IMR-90 (cell line): ENCODE results near the gene PPP3CB. TPM values are rescaled to one million over a fixed set of nuclear protein-coding genes. Genes with fewer than 3 reads are reported as not detected.

ENCODE experiments used
- ATAC-seq: fragments of 200-7000 bp; cut with Tn5 transposase; 2 replicates; pipeline ENCODE4 v1.9.1; 2020; ENCODE audit warnings: low read depth, mild to moderate bottlenecking, moderate library complexity
- BruUV-seq: library from RNA; stranded (reverse); fragments of 400-500 nt; replicated peaks from 2 replicates; lab custom pipeline; 2021; lab: Mats Ljungman, UMichigan
- CTCF ChIA-PET: fragments of 300-600 bp; formaldehyde crosslinking; extraction: SDS; loops from one replicate; lab custom pipeline; 2021; ENCODE audit warnings: antibody characterized with exemption; lab: Yijun Ruan, JAX
- POLR2A ChIA-PET: fragments of 300-600 bp; sonication (Branson Sonifier 250); formaldehyde crosslinking; loops from one replicate; lab custom pipeline; 2022; ENCODE audit warnings: antibody characterized with exemption; ENCODE audit not compliant: unreplicated experiment; lab: Charles Lee
- DNase-seq: peaks from one replicate; pipeline ENCODE4 v3.0.0; 2013
- H2AFZ ChIP-seq: replicated peaks from 2 replicates; pipeline ENCODE3; 2013; ENCODE audit warnings: low read length, mild to moderate bottlenecking; ENCODE audit not compliant: poor library complexity
- H2AK5ac ChIP-seq: 2 replicates; pipeline ENCODE4 v1.6.1; 2013; ENCODE audit warnings: low read depth, low read length, inconsistent platforms
- H2AK9ac ChIP-seq: replicated peaks from 2 replicates; pipeline ENCODE3; 2013; ENCODE audit warnings: mild to moderate bottlenecking, low read depth, low read length, moderate library complexity; ENCODE audit not compliant: poor library complexity
- H2BK120ac ChIP-seq: 2 replicates; pipeline ENCODE4 v1.6.1; 2013; ENCODE audit warnings: low read depth, low read length, inconsistent platforms
- H2BK15ac ChIP-seq: 3 replicates; pipeline ENCODE4 v1.6.1; 2013; ENCODE audit warnings: low read depth, low read length, inconsistent platforms
- H2BK20ac ChIP-seq: 2 replicates; pipeline ENCODE4 v1.6.1; 2013; ENCODE audit warnings: low read depth, mild to moderate bottlenecking, inconsistent platforms, low read length, moderate library complexity
- H2BK5ac ChIP-seq: 2 replicates; pipeline ENCODE4 v1.6.1; 2013; ENCODE audit warnings: mild to moderate bottlenecking, low read depth, low read length, inconsistent platforms; ENCODE audit not compliant: poor library complexity, severe bottlenecking
- H3K14ac ChIP-seq: replicated peaks from 2 replicates; pipeline ENCODE4 v1.6.1; 2013; ENCODE audit warnings: low read depth, low read length, inconsistent platforms
- H3K18ac ChIP-seq: 2 replicates; pipeline ENCODE4 v1.6.1; 2013; ENCODE audit warnings: low read depth, low read length, control low read depth
- H3K23ac ChIP-seq: 2 replicates; pipeline ENCODE4 v1.6.1; 2013; ENCODE audit warnings: low read depth, low read length, inconsistent platforms
- H3K27ac ChIP-seq: 2 replicates; pipeline ENCODE4 v1.5.1; 2013; ENCODE audit warnings: mild to moderate bottlenecking, control low read depth, low read length; ENCODE audit not compliant: insufficient read depth
- H3K27me3 ChIP-seq: 2 replicates; pipeline ENCODE4 v1.6.1; 2013; ENCODE audit warnings: low read length; ENCODE audit not compliant: control insufficient read depth, insufficient read depth
- H3K36me3 ChIP-seq: 2 replicates; pipeline ENCODE4 v1.6.1; 2013; ENCODE audit warnings: low read length, mixed read lengths; ENCODE audit not compliant: control insufficient read depth, insufficient read depth
- H3K4ac ChIP-seq: 2 replicates; pipeline ENCODE4 v1.6.1; 2013; ENCODE audit warnings: low read depth, low read length, inconsistent platforms
- H3K4me1 ChIP-seq: 2 replicates; pipeline ENCODE4 v1.6.1; 2013; ENCODE audit warnings: low read length, mixed read lengths; ENCODE audit not compliant: control insufficient read depth, insufficient read depth
- H3K4me2 ChIP-seq: 2 replicates; pipeline ENCODE4 v1.6.1; 2013; ENCODE audit warnings: low read depth, mild to moderate bottlenecking, control low read depth, low read length, moderate library complexity
- H3K4me3 ChIP-seq: 2 replicates; pipeline ENCODE4 v1.5.1; 2013; ENCODE audit warnings: low read depth, mild to moderate bottlenecking, control low read depth, low read length, moderate library complexity; ENCODE audit not compliant: insufficient read depth
- H3K56ac ChIP-seq: 2 replicates; pipeline ENCODE4 v1.6.1; 2013; ENCODE audit warnings: low read length, inconsistent platforms; ENCODE audit not compliant: insufficient read depth; ENCODE audit errors: extremely low read depth
- H3K79me1 ChIP-seq, 2 experiments: 2 replicates each; pipeline ENCODE4 v1.6.1; 2013; ENCODE audit warnings: low read length in 2 of 2, inconsistent platforms in 1 of 2, low read depth in 1 of 2
- H3K9ac ChIP-seq: 2 replicates; pipeline ENCODE4 v1.6.1; 2013; ENCODE audit warnings: low read depth, low read length, control low read depth
- H3K9me1 ChIP-seq: 2 replicates; pipeline ENCODE4 v1.6.1; 2013; ENCODE audit warnings: low read length, inconsistent platforms; ENCODE audit not compliant: insufficient read depth
- H3K9me3 ChIP-seq: 2 replicates; pipeline ENCODE4 v1.6.1; 2013; ENCODE audit warnings: low read length; ENCODE audit not compliant: control insufficient read depth, insufficient read depth
- H4K20me1 ChIP-seq: 2 replicates; pipeline ENCODE4 v1.6.1; 2013; ENCODE audit warnings: low read length, inconsistent platforms; ENCODE audit not compliant: insufficient read depth
- H4K5ac ChIP-seq: 2 replicates; pipeline ENCODE4 v1.6.1; 2013; ENCODE audit warnings: mild to moderate bottlenecking, low read depth, low read length, control low read depth
- H4K8ac ChIP-seq, 2 experiments: 2 replicates each; pipeline ENCODE4 v1.6.1; 2013; ENCODE audit warnings: low read depth in 2 of 2, low read length in 2 of 2, control low read depth in 1 of 2, inconsistent platforms in 1 of 2
- H4K91ac ChIP-seq: 2 replicates; pipeline ENCODE4 v1.6.1; 2013; ENCODE audit warnings: low read depth, low read length, inconsistent platforms; ENCODE audit not compliant: insufficient read depth
- BHLHE40 ChIP-seq: fragments of 150-350 bp; IDR thresholded peaks from 2 replicates; pipeline ENCODE4 v1.6.1; 2016; ENCODE audit warnings: mild to moderate bottlenecking, low read depth, low read length
- CHD1 ChIP-seq: IDR thresholded peaks from 2 replicates; pipeline ENCODE4 v1.6.1; 2012; ENCODE audit warnings: low read depth, low read length, improper control_type of control experiment
- MXI1 ChIP-seq: IDR thresholded peaks from 2 replicates; pipeline ENCODE4 v1.6.1; 2012; ENCODE audit warnings: low read depth, mild to moderate bottlenecking, low read length, moderate library complexity, borderline replicate concordance
- POLR2A ChIP-seq: IDR thresholded peaks from 2 replicates; pipeline ENCODE4 v1.6.1; 2012; ENCODE audit warnings: mild to moderate bottlenecking, low read depth, low read length
- RAD21 ChIP-seq: IDR thresholded peaks from 2 replicates; pipeline ENCODE4 v1.6.1; 2012; ENCODE audit warnings: low read length, improper control_type of control experiment
- RCOR1 ChIP-seq: IDR thresholded peaks from 2 replicates; pipeline ENCODE4 v1.6.1; 2012; ENCODE audit warnings: mild to moderate bottlenecking, low read length, improper control_type of control experiment; ENCODE audit not compliant: insufficient replicate concordance
- SMC3 ChIP-seq: fragments of 150-350 bp; IDR thresholded peaks from 2 replicates; pipeline ENCODE4 v1.6.1; 2016; ENCODE audit warnings: low read depth, mild to moderate bottlenecking, antibody characterized with exemption, low read length, moderate library complexity
- WGBS, 2 experiments: methylation state at CpG; one replicate each; pipeline versions ENCODE4 v1.1.5 to v1.1.7; 2013; ENCODE audit warnings: missing lambda C conversion rate in 2 of 2; ENCODE audit not compliant: insufficient read length in 1 of 2; ENCODE audit errors: extremely low coverage in 2 of 2; 5-methylcytosine and 5-hydroxymethylcytosine counted together
- dilution Hi-C: fragments of 300-500 bp; cut with HindIII; formaldehyde crosslinking; loops from one replicate; pipeline ENCODE4 v1.14.3; 2018; ENCODE audit warnings: low sequenced_read_pairs; ENCODE audit not compliant: unreplicated experiment
- in situ Hi-C: fragments of 300-500 bp; cut with MboI; formaldehyde crosslinking; loops from 3 replicates; pipeline ENCODE4 v1.14.3; 2019; ENCODE audit warnings: low sequenced_read_pairs, inconsistent platforms, mixed read lengths
- intact Hi-C: fragments of 100-400 bp; cut with micrococcal nuclease; formaldehyde crosslinking; loops from 2 replicates; pipeline ENCODE4 v1.10.0; 2022
- polyA plus RNA-seq, 3 experiments: library from polyadenylated mRNA; depleted of rRNA; stranded (reverse); fragments of >200 nt; gene quantifications; 2 replicates each; pipeline ENCODE4 v1.2.3, GENCODE V29; 2012; ENCODE audit warnings: low replicate concordance in 1 of 3
- total RNA-seq: library from RNA; depleted of rRNA; stranded (reverse); fragments of >200 nt; gene quantifications from 2 replicates; pipeline ENCODE4 v1.2.3, GENCODE V29; 2012
- TF ChIP-seq, protein P1 (sequence below): fragments of 150-350 bp; IDR thresholded peaks from 2 replicates; pipeline ENCODE4 v1.6.1; 2016; ENCODE audit warnings: low read depth, mild to moderate bottlenecking, low read length, moderate library complexity, borderline replicate concordance
- TF ChIP-seq, protein P2 (sequence below): conservative IDR thresholded peaks from 2 replicates; pipeline ENCODE4 v1.5.1; 2012; ENCODE audit warnings: mild to moderate bottlenecking, low read depth, low read length, improper control_type of control experiment

The PPP3CB gene
- total and polyA plus RNA-seq, 2 of the 4 experiments (the other 2 are of a cell fraction), result 22.9 to 36.4 TPM

DNA sequence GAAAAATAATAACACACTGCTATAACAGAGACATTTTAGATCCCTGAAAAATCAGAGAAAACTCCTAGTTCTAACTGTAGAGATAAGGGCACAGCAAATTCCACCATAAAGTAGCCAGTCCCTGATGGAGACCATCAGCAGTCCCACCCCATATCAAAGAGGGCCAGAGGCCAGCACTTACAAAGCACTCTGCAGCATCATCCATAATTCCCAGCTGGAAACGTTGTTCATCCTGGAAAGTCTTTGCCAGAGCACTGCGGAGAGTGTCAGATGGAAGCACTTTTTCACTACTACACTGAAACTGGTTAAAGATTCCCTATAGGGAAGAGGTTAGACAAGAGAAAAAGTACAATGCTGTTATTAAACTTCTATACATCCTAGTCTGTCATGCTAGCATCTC, 49.5 kb upstream of the PPP3CB start:
- Histone ChIP-seq H2BK15ac (no peak overlapping the region), H3K27me3 (no peaks in the 10 kb centered on the region), H4K20me1 (no peaks in the 10 kb centered on the region), H3K14ac (no peak overlapping the region), H2AFZ (no peak overlapping the region), H3K18ac (no peak overlapping the region), H3K4me1 (no peaks in the 10 kb centered on the region), H4K8ac (no peak overlapping the region), H2AK9ac (no peak overlapping the region), H4K5ac (no peak overlapping the region), H3K79me1 (no peaks in the 10 kb centered on the region), H2BK120ac (no peak overlapping the region), H2BK20ac (no peak overlapping the region), H2AK5ac (no peak overlapping the region), H3K9me3 (no peaks in the 10 kb centered on the region), H3K4me3 (no peak overlapping the region), H3K4me2 (no peak overlapping the region), H3K9me1 (no peaks in the 10 kb centered on the region), H3K4ac (no peak overlapping the region), H3K9ac (no peak overlapping the region), H2BK5ac (no peak overlapping the region), H3K56ac (no peak overlapping the region), H3K27ac (no peak overlapping the region), H3K36me3 (peaks cover 1% of the 10 kb centered on the region; the same call in 1 of the 2 replicates), H3K23ac (no peak overlapping the region), H4K91ac (no peak overlapping the region)
- dilution Hi-C loops (no loop called here), intact Hi-C loops (no loop called here), in situ Hi-C loops (no loop called here)
- DNase-seq, result no peak
- no peak for TF ChIP-seq SMC3
- no peak for TF ChIP-seq POLR2A
- TF ChIP-seq, protein P1, sequence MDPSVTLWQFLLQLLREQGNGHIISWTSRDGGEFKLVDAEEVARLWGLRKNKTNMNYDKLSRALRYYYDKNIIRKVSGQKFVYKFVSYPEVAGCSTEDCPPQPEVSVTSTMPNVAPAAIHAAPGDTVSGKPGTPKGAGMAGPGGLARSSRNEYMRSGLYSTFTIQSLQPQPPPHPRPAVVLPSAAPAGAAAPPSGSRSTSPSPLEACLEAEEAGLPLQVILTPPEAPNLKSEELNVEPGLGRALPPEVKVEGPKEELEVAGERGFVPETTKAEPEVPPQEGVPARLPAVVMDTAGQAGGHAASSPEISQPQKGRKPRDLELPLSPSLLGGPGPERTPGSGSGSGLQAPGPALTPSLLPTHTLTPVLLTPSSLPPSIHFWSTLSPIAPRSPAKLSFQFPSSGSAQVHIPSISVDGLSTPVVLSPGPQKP, result no peak
- no peak for TF ChIP-seq CHD1
- TF ChIP-seq RAD21, result no peak
- no peak for TF ChIP-seq MXI1
- TF ChIP-seq RCOR1, result no peak
- TF ChIP-seq, protein P2, sequence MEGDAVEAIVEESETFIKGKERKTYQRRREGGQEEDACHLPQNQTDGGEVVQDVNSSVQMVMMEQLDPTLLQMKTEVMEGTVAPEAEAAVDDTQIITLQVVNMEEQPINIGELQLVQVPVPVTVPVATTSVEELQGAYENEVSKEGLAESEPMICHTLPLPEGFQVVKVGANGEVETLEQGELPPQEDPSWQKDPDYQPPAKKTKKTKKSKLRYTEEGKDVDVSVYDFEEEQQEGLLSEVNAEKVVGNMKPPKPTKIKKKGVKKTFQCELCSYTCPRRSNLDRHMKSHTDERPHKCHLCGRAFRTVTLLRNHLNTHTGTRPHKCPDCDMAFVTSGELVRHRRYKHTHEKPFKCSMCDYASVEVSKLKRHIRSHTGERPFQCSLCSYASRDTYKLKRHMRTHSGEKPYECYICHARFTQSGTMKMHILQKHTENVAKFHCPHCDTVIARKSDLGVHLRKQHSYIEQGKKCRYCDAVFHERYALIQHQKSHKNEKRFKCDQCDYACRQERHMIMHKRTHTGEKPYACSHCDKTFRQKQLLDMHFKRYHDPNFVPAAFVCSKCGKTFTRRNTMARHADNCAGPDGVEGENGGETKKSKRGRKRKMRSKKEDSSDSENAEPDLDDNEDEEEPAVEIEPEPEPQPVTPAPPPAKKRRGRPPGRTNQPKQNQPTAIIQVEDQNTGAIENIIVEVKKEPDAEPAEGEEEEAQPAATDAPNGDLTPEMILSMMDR, result no peak
- TF ChIP-seq BHLHE40, result no peak
- CTCF ChIA-PET, result interaction anchor here (0.6 kb wide), 1 partner anchor 1681 kb away, joined by 4 read pairs; no protein-coding TSS in a partner anchor
- ATAC-seq, result no peak
- BruUV-seq, result no TSS peak
- WGBS, 2 experiments, result no CpG with 5 or more reads among the region's 2 CpGs
- POLR2A ChIA-PET, result no interaction called here
